Skin of body (tissue), 2 donors: ENCODE data around the gene MARCHF4. TPM values are rescaled to one million over a fixed set of nuclear protein-coding genes. Genes with fewer than 3 reads are reported as not detected.
A peak's percentile ranks its signal among the peaks of the same experiment; 100 is the strongest.

ENCODE experiments used
- DNase-seq: peaks from one replicate; lab custom pipeline; 2025; lab: John Stamatoyannopoulos, UW
- total RNA-seq: library from RNA; depleted of rRNA; stranded (reverse); fragments of >200 nt; gene quantifications from one replicate; pipeline ENCODE4 v1.2.3, GENCODE V29; 2014

Gene MARCHF4, protein sequence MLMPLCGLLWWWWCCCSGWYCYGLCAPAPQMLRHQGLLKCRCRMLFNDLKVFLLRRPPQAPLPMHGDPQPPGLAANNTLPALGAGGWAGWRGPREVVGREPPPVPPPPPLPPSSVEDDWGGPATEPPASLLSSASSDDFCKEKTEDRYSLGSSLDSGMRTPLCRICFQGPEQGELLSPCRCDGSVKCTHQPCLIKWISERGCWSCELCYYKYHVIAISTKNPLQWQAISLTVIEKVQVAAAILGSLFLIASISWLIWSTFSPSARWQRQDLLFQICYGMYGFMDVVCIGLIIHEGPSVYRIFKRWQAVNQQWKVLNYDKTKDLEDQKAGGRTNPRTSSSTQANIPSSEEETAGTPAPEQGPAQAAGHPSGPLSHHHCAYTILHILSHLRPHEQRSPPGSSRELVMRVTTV
- not detected for total RNA-seq

DNA sequence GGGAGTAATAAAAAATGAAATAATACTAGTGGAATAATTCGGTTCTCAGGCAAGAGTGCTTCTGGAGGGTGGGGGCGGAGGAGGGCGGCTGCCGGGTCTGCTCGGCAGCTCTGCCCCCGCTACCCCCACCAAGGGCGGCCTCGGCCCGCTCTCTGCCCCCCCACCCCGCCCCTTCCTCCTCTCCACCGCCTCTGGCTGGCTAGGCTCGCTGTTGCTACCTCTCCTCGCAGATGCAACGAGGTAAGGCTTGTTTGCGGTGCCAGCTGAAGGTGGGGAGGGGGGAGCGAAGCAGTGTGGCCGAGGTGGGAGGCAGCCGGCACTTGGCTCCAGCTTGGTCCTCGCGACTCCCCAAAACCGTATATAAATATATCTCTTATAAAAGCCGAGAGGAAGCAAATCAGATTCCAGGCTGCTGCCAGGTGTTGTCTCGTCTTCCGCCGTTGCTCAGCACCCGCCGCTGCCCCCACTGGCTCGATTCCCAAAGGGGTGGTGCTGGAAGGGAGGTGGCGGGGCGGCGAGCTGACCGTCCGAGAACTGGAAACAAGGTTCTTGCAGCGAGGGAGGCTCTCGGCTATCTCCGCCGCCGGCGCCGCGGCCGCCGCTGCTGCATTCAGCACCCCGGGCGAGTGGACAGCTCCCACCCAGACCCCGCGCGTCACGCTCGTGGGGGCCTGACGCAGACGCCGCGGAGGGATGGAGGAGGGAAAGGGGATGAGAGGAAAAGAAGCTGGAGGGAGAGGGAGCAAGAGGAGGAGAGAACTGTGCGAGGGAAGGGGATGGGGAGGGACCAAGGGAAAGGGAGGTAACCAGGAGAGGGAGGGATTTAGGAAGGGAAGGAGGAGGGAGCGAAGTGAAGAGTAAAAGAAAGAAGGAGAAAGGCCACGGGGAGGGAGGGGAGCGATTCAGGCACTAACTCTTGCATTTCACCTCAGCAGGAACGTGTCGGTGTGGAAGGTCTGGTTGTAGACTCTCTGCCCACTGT is at the start of gene MARCHF4:
TSS of gene MARCHF4 (minus strand) at position 763 of the 982 bp plus-strand sequence. CDS start 2,223 bp downstream, outside the sequence.
- DNase-seq = peak; percentile 54

- DNase-seq = no peak
Observed at GRCh38 chr2:216420367-216421101, 48.3 kb upstream of the MARCHF4 start.

- DNase-seq = no peak
Observed at GRCh38 chr2:216418981-216419380, 46.7 kb upstream of the MARCHF4 start.

GRCh38 chr2:216416571-216417307 is 44.5 kb upstream of the MARCHF4 start:
- DNase-seq = no peak

GRCh38 chr2:216415541-216415940 is 43.3 kb upstream of the MARCHF4 start:
- DNase-seq = no peak

- no peak for DNase-seq
Observed at GRCh38 chr2:216414772-216415319, 42.6 kb upstream of the MARCHF4 start.

DNA sequence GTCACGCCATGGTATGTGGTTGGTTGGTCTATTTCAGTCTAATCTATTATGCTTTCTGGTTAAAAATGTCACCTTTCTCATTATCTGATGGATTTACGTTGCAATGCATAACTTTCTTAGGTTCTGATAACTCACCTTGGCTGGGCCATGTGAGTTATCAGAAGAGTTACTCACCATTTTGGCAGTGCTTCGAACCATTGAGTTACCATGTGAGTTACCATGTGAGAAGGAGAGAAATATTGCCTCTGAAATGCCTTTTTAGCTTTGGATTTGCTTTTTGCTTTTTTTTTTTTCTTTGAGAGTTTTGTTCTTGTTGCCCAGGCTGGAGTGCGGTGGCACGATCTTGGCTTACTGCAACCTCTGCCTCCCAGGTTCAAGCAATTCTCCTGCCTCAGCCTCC is 41.6 kb upstream of the MARCHF4 start:
- DNase-seq = no peak

DNA sequence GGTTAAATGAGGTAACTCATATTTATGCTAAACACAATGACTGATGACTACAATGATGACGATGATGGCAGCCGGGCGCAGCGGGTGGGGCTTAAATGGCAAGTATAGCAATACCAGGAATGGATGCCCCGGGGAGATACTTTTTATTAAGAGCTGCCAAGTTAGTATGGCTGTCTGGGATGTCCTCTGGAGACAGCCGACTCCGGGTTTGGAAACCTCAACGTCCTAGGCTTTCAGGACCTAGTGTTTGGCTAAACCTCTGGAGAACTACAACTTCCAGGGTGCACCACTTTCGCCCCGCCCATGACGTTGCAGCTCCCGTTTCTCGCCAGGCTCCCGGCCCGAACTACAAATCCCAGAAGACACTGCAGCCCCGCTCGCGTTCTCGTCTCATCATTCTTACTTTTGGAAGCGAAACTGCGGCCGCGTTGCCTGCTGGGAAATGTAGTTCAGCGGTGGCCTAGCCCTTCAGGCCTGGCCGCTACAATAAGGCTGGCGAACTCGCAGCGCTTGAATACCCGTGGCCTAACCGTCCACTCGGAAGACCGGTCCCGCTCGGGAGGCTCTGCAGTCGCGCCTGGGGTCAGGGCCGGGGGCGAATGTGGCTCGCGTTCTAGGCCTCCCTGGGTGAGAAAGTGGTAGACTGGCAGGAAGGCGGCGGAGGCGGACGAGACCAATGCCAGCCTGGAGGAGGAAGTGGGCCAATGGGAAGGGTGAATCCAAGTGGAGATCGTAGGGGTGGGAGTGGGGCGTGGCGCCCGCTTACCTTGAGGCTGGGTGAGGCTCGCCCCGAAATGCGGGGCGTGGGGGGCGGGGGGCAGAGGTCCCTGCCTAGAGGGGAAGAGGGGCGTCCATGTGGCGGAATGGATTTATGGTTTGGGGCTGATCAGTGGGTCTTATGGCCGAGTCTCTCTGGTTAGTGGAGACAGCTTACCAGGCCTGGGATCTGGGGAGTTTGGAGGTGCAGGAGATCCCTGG is 40.0 kb upstream of the MARCHF4 start, which contains the start of gene SMARCAL1:
TSS of gene SMARCAL1 (plus strand) at position 463 of the 978 bp plus-strand sequence. CDS start 2,221 bp downstream, outside the sequence.
- peak; percentile 99 for DNase-seq

DNA sequence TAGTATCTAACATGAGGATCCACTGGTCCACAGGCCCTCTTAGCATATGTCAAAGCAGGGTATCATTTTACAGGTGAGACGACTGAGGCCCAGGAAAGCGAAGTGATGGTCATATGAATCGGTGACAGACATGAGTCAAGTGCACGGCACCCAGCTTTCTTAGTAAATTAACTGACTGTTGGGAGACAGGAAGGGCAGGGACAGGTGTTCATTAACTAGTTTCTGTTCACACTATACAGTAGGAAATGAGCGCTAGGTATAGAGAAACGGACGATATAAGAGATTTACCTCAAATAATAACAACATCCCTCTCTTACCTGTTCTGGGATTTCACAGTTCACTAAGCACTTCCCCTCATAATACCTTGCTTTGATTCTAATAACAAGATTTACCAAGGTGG is 38.3 kb upstream of the MARCHF4 start:
- DNase-seq = no peak

- DNase-seq = no peak
Observed at GRCh38 chr2:216408426-216409290, 36.4 kb upstream of the MARCHF4 start.

DNA sequence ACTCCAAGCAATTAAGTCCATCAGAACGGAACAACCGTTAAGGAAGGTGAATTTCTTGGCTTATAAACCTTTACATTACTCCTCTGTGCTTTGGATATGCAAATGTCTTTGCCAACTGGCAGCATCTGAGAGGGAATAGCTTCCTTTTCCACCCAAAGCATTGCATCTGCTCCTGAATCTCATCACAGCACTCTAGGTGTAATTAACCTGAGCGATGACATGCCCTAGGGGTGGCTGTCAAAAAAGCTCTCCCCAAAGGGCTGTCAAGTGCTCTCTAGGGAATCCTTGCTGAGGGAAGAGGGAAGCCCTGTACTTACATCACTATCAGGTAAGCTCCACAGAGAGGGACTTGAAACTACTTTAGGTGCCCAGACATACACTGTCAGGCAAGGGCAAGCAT is 34.5 kb upstream of the MARCHF4 start:
- no peak for DNase-seq

GRCh38 chr2:216405588-216405987 is 33.3 kb upstream of the MARCHF4 start:
- DNase-seq = no peak

DNA sequence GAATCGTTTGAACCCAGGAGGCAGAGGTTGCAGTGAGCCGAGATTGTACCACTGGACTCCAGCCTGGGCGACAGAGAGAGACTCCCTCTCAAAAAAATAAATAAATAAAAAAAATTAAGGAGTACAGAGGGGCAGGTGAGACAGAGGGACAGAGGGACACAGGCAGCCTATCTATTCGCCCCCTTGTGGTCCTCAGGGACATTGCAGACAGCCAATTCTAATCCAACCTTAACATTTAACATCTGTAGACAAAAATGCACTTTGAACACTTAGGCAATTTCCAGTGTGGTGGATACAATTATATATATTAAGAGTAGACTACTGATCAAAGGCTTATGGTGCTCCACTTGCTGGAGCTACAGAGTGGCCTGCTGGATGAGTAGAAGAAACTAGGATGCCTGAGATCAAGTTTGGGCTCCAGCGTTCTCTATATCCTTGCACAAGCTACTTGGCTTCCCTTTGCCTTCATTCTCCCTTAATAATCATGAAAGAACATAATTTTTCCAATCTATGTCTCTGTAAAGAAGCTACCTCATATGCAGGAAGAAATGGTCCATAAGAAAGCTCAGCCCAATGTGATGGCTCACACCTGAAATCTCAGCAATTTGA is 31.8 kb upstream of the MARCHF4 start:
- DNase-seq = no peak

DNA sequence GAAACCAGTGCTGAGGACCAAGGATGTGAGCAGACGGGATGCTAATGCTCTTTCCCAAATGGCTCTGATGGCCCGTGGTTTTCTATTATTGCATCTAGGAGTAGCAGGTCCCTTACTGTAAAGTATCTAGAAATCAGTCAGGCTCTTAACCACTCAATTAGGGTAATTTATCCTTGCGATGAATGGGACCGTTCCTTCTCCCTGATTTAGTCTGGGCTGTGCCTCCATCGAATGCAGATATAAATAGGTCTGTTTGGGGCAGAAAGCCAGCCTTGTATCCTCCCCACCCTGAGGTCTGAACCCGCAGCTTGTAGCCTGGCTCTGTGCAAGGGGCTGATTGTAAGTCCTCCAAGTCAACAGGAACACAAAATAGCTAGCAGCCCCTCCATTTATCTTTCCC is 30.5 kb upstream of the MARCHF4 start:
- no peak for DNase-seq

- no peak for DNase-seq
Observed at GRCh38 chr2:216399621-216400020, 27.3 kb upstream of the MARCHF4 start.

DNA sequence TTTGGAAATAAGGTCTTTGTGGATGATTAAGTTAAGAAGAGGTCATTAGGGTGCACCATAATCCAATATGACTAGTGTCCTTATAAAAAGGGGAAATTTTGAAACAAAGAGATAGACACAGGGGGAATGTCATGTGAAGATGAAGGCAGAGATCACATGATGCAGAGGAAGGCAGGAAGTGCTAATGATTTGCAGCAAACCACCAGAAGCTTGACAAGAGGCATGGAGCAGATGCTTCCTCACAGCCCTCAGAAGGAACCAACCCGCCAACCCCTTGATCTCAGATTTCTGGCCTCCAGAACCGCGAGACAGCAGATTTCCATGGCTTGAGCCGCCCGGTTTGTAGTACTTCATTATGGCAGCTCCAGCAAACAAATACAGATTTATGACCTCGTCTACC is 22.6 kb upstream of the MARCHF4 start:
- no peak for DNase-seq

DNA sequence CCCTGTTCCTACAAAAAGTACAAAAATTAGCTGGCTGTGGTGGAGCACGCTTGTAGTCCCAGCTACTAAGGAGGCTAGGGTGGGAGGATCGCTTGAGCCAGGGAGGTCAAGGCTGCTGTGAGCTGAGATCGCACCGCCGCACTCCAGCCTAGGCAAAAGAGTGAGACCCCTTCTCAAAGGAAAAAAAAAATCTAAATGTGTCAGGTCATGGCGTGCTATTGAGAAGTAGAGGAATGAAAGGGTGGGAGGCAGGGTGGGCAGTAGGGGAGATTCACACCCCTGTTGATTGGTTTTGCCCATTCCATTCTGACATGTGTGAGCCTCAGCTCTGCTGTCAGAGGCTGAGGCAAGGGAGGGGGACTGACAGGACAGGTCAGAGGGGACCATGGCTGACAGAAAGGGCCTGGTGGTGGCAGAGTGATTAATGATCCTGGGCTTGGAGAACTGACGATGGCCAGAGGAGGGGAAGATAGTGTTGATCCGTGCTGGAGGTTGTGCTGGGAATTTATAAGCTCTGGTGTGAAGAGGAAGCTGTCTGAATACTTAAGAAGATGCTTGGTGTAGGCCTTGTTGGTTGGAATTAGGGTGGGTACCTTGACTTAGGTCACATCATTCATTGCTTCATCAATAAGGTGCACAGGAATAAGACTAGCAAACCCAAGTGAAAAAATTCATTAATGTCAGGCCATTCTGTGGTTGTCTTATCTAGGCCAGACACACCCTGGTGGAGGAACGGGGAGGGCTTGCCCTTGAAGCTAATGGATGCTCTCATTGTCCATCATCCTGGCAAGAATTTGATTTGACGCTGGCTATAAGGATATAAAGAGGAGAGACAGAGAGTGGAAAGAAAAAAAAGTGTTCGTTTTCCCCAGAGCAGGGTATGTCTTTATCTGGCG is 20.9 kb upstream of the MARCHF4 start:
- no peak for DNase-seq
